Measurements from ENCODE around the gene MAMSTR.

DNA sequence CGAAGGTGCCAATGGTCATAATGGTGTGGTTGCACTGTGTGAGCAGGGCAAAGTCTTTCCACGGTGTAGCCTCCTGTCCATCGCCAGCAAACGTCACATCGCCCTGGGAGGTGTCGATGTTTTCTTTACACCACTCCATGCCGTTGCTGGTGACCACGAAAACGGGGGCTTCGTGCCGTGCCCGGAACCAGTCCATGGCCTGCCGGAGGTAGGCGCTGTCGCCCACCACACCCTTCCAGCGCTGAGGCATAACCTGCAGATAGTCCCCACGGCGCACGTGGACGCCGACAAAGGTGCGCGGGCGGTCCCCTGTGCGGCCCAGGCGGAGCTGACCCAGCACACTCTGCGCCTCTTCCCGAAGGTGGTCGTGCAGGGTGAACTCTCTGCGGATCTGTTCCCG is 30.8 kb upstream of the MAMSTR start:
- TF ChIP-seq CTCF (IDR thresholded peaks at IDR 0.05) (no peak), POLR2AphosphoS5 (IDR thresholded peaks at IDR 0.05; ENCODE audit: insufficient read depth in 1 of 2, low read depth in 1 of 2) (no peak)
